Mesenchymal stem cell (in vitro differentiated cells and primary cell): ENCODE results near the gene NIPA2.

Experiments used
- DNase-seq: peaks from one replicate; pipeline ENCODE4 v3.0.0-alpha.2; 2013
- H2AFZ ChIP-seq: one replicate; pipeline ENCODE4 v1.6.1; 2013; ENCODE audit warnings: low read depth, mild to moderate bottlenecking, control low read depth, inconsistent platforms, low read length, moderate library complexity
- H2AK5ac ChIP-seq: 2 replicates; pipeline ENCODE4 v1.6.1; 2013; ENCODE audit warnings: low read length, moderate library complexity, mild to moderate bottlenecking, inconsistent platforms; ENCODE audit not compliant: severe bottlenecking
- H2BK120ac ChIP-seq: one replicate; pipeline ENCODE4 v1.6.1; 2013; ENCODE audit warnings: low read depth, mild to moderate bottlenecking, inconsistent platforms, low read length, moderate library complexity
- H2BK12ac ChIP-seq, 2 experiments: one replicate each; pipeline ENCODE4 v1.6.1; 2013; ENCODE audit warnings: inconsistent platforms in 2 of 2, low read length in 2 of 2, mild to moderate bottlenecking in 2 of 2, moderate library complexity in 2 of 2, control low read depth in 1 of 2
- H2BK15ac ChIP-seq: one replicate; pipeline ENCODE4 v1.6.1; 2013; ENCODE audit warnings: mild to moderate bottlenecking, low read depth, inconsistent platforms; ENCODE audit not compliant: poor library complexity, severe bottlenecking
- H2BK5ac ChIP-seq: 2 replicates; pipeline ENCODE4 v1.6.1; 2013; ENCODE audit warnings: low read depth, mild to moderate bottlenecking, low read length, control low read depth, inconsistent platforms; ENCODE audit not compliant: poor library complexity, severe bottlenecking
- H3K14ac ChIP-seq, 2 experiments: one replicate each; pipeline ENCODE4 v1.6.1; 2013; ENCODE audit warnings: inconsistent platforms in 2 of 2, low read length in 2 of 2, control low read depth in 1 of 2, mild to moderate bottlenecking in 1 of 2, moderate library complexity in 1 of 2
- H3K18ac ChIP-seq, 2 experiments: one replicate each; pipeline ENCODE4 v1.6.1; 2013; ENCODE audit warnings: inconsistent platforms in 2 of 2, low read length in 2 of 2, control low read depth in 1 of 2, low read depth in 1 of 2, mild to moderate bottlenecking in 1 of 2
- H3K23ac ChIP-seq, 2 experiments: one replicate each; pipeline ENCODE4 v1.6.1; 2013; ENCODE audit warnings: inconsistent platforms in 2 of 2, low read length in 2 of 2, mild to moderate bottlenecking in 2 of 2, moderate library complexity in 2 of 2, control low read depth in 1 of 2
- H3K27ac ChIP-seq: 2 replicates; pipeline ENCODE4 v1.5.1; 2013; ENCODE audit warnings: mild to moderate bottlenecking, moderate library complexity, low read length, control low read depth, inconsistent platforms; ENCODE audit not compliant: poor library complexity, severe bottlenecking
- H3K27me3 ChIP-seq, 2 experiments: 2 replicates each; pipeline versions ENCODE4 v1.6.1 to v1.7.0; 2013; ENCODE audit warnings: low read length in 2 of 2, mild to moderate bottlenecking in 2 of 2, moderate library complexity in 2 of 2, control low read depth in 1 of 2, inconsistent platforms in 1 of 2; ENCODE audit not compliant: control insufficient read depth in 1 of 2, insufficient read depth in 1 of 2
- H3K36me3 ChIP-seq, 2 experiments: 2 replicates each; pipeline versions ENCODE4 v1.6.1 to v1.7.0; 2013; ENCODE audit warnings: low read length in 2 of 2, control low read depth in 1 of 2, inconsistent platforms in 1 of 2, low read depth in 1 of 2, mild to moderate bottlenecking in 1 of 2; ENCODE audit not compliant: insufficient read depth in 2 of 2, control insufficient read depth in 1 of 2
- H3K4ac ChIP-seq, 2 experiments: one replicate each; pipeline ENCODE4 v1.6.1; 2013; ENCODE audit warnings: inconsistent platforms in 2 of 2, low read length in 2 of 2, mild to moderate bottlenecking in 2 of 2, moderate library complexity in 2 of 2, control low read depth in 1 of 2, low read depth in 1 of 2
- H3K4me1 ChIP-seq: 2 replicates; pipeline ENCODE4 v1.6.1; 2013; ENCODE audit warnings: low read depth, low read length, control low read depth; ENCODE audit not compliant: control insufficient read depth, insufficient read depth
- H3K4me2 ChIP-seq: 2 replicates; pipeline ENCODE4 v1.6.1; 2013; ENCODE audit warnings: low read length, mild to moderate bottlenecking, inconsistent platforms; ENCODE audit not compliant: poor library complexity, severe bottlenecking
- H3K4me3 ChIP-seq, 2 experiments: 2 replicates each; pipeline versions ENCODE4 v1.5.1 to v1.7.0; 2013; ENCODE audit warnings: low read length in 2 of 2, mild to moderate bottlenecking in 2 of 2, control low read depth in 1 of 2, low read depth in 1 of 2; ENCODE audit not compliant: insufficient read depth in 1 of 2
- H3K79me1 ChIP-seq: replicated peaks from 2 replicates; pipeline ENCODE4 v1.6.1; 2013; ENCODE audit warnings: mild to moderate bottlenecking, control low read depth, low read length, inconsistent platforms; ENCODE audit not compliant: poor library complexity, severe bottlenecking
- H3K9ac ChIP-seq: 2 replicates; pipeline ENCODE4 v1.7.0; 2013; ENCODE audit warnings: mild to moderate bottlenecking, low read length, moderate library complexity
- H3K9me3 ChIP-seq: 2 replicates; pipeline ENCODE4 v1.7.0; 2013; ENCODE audit warnings: mild to moderate bottlenecking, low read length; ENCODE audit not compliant: control insufficient read depth
- H4K8ac ChIP-seq: one replicate; pipeline ENCODE4 v1.6.1; 2013; ENCODE audit warnings: inconsistent platforms, mild to moderate bottlenecking, low read length, moderate library complexity
- H4K91ac ChIP-seq: one replicate; pipeline ENCODE4 v1.6.1; 2013; ENCODE audit warnings: mild to moderate bottlenecking, low read length, inconsistent platforms
- WGBS: methylation state at CpG from one replicate; pipeline ENCODE4 v1.1.7; 2013; ENCODE audit warnings: mixed read lengths; 5-methylcytosine and 5-hydroxymethylcytosine counted together

The NIPA2 gene

DNA sequence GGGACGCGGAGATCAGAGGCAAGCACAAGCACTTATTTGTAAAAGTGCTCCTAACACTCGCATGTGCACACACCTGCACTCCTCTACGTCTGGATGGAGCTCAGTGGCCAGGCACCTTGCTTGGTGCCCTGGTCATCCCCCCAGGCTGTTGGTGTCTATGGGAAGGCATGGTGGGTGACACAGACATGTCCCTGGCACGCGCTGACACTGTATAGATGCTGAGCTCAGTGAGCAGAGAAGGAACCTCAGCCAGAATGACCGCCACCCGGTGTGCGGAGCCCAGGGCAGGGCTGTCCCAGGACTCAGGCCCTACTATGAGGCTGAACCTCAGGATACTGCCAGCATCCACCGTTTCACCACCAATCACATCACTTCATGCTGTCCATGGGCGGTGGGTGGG lies 64.5 kb downstream of the NIPA2 start:
- Histone ChIP-seq H3K79me1 (peaks cover 21% of the 10 kb centered on the region), H2AFZ (no peak overlapping the region), H3K9me3 (no peaks in the 10 kb centered on the region), H3K23ac (no peak overlapping the region), H2BK15ac (no peak overlapping the region), H3K36me3 (peaks cover 65 to 72% of the 10 kb centered on the region in 2 experiments), H3K9ac (no peak overlapping the region), H2AK5ac (no peak overlapping the region), H2BK12ac (no peak overlapping the region), H3K18ac (no peak overlapping the region), H2BK5ac (no peak overlapping the region), H3K4me2 (no peak overlapping the region), H3K4me1 (peaks cover 2% of the 10 kb centered on the region), H4K8ac (no peak overlapping the region), H3K4ac (no peak overlapping the region), H3K27ac (no peak overlapping the region), H3K4me3 (no peak overlapping the region), H3K14ac (no peak overlapping the region), H3K27me3 (no peaks in the 10 kb centered on the region), H4K91ac (no peak overlapping the region), H2BK120ac (no peak overlapping the region)
- 99% methylated on average over 11 of the region's 11 CpGs for WGBS
- DNase-seq: no peak

- H3K36me3 ChIP-seq: peaks cover 70 to 76% of the 10 kb centered on the region in 2 experiments
- no peaks in the 10 kb centered on the region for H3K27me3 ChIP-seq
- no peak overlapping the region for H3K4ac ChIP-seq
- H2BK12ac ChIP-seq: no peak overlapping the region
- H3K4me2 ChIP-seq: no peak overlapping the region
- H3K18ac ChIP-seq: no peak overlapping the region
- H3K9ac ChIP-seq: no peak overlapping the region
- H3K9me3 ChIP-seq: no peaks in the 10 kb centered on the region
- H3K79me1 ChIP-seq: peaks cover 21% of the 10 kb centered on the region
- H3K14ac ChIP-seq: no peak overlapping the region
- DNase-seq: no peak
- H3K4me3 ChIP-seq: no peak overlapping the region
- H2BK15ac ChIP-seq: no peak overlapping the region
- H2BK120ac ChIP-seq: no peak overlapping the region
- no peak overlapping the region for H4K8ac ChIP-seq
- H2AK5ac ChIP-seq: no peak overlapping the region
- H3K27ac ChIP-seq: no peak overlapping the region
- H4K91ac ChIP-seq: no peak overlapping the region
- H3K4me1 ChIP-seq: peaks cover 2% of the 10 kb centered on the region
- 94% methylated on average over 16 of the region's 18 CpGs for WGBS
- H3K23ac ChIP-seq: no peak overlapping the region
- no peak overlapping the region for H2BK5ac ChIP-seq
- no peak overlapping the region for H2AFZ ChIP-seq
Measured at GRCh38 chr15:22903427-22903826, 65.0 kb downstream of the NIPA2 start.

GRCh38 chr15:22903961-22904534 lies 65.6 kb downstream of the NIPA2 start:
- Histone ChIP-seq H4K91ac (no peak overlapping the region), H3K79me1 (peaks cover 21% of the 10 kb centered on the region), H2BK120ac (no peak overlapping the region), H3K27me3 (no peaks in the 10 kb centered on the region), H2BK15ac (no peak overlapping the region), H3K9me3 (no peaks in the 10 kb centered on the region), H3K4ac (no peak overlapping the region), H3K4me2 (no peak overlapping the region), H3K4me3 (no peak overlapping the region), H2AK5ac (no peak overlapping the region), H2BK5ac (no peak overlapping the region), H3K23ac (no peak overlapping the region), H3K36me3 (peaks cover 75 to 78% of the 10 kb centered on the region in 2 experiments), H3K18ac (no peak overlapping the region), H3K14ac (peak overlapping the region in 1 of 2 experiments; percentile 26), H3K4me1 (peaks cover 2% of the 10 kb centered on the region), H2AFZ (no peak overlapping the region), H4K8ac (no peak overlapping the region), H3K9ac (no peak overlapping the region), H2BK12ac (no peak overlapping the region), H3K27ac (no peak overlapping the region)
- DNase-seq: no peak
- WGBS: 97% methylated on average over 12 of the region's 19 CpGs

DNA sequence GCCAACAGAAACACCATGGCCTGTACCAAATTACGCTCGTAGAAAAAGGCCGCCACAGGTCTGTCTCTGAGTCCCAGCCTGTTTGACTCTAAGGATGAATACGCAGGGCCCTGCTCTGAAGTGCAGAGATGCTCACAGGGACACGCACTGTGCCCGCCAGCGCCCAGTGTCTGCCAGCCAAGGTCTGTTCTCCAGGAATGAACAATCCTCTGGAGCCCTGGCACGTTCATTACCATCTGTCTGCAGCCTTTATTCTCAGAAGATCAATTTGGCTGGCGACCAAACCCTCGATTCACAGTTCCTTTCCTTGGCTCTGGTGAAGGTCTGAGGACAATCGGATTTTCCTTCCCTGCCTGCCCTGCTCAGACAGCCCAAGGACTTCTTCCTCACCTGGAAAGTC lies 66.3 kb downstream of the NIPA2 start:
- Histone ChIP-seq H3K4me3 (no peak overlapping the region), H3K23ac (no peak overlapping the region), H3K4me2 (no peak overlapping the region), H2AK5ac (no peak overlapping the region), H3K4me1 (peaks cover 2% of the 10 kb centered on the region), H3K36me3 (peaks cover 74 to 78% of the 10 kb centered on the region in 2 experiments), H2BK15ac (no peak overlapping the region), H3K14ac (no peak overlapping the region), H3K4ac (no peak overlapping the region), H4K8ac (no peak overlapping the region), H3K9me3 (no peaks in the 10 kb centered on the region), H3K18ac (no peak overlapping the region), H3K79me1 (peaks cover 23% of the 10 kb centered on the region), H2BK120ac (no peak overlapping the region), H3K27ac (no peak overlapping the region), H3K9ac (no peak overlapping the region), H2BK5ac (no peak overlapping the region), H2BK12ac (no peak overlapping the region), H2AFZ (no peak overlapping the region), H4K91ac (no peak overlapping the region), H3K27me3 (no peaks in the 10 kb centered on the region)
- 98% methylated on average over 11 of the region's 11 CpGs for WGBS
- DNase-seq: no peak
